Bladder microvascular endothelial cell (primary cell): Measurements from ENCODE around the gene PNLIP. TPM values are rescaled to one million over a fixed set of nuclear protein-coding genes. Genes with fewer than 3 reads are reported as not detected.

Experiments used
- total RNA-seq: library from RNA; depleted of rRNA; stranded (reverse); fragments of >200 nt; gene quantifications from 2 replicates; pipeline ENCODE4 v1.2.3, GENCODE V29; 2014

The PNLIP gene
- total RNA-seq: not detected in 2 replicates

DNA sequence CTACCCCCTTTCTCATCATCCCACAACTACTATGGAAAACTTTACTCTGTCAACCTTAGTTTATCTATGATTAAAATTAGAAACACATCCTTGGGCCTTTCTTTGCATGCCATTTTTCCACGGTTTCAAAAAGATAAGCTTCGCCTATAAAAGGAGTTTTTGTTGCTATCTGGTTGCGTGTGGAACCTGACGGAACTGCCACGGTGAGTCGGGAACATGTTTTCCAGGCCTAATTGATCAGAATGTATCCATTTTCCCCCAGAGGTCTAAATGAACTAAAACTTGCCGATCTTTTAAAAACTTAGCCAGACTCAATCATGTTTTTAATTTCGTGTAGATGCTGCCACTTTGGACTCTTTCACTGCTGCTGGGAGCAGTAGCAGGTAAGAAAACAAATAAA is at the start of gene PNLIP:
Gene PNLIP, plus strand, starts transcription at position 176 of the 400 bp plus-strand sequence. Its CDS starts 162 bp downstream, at position 338.

DNA sequence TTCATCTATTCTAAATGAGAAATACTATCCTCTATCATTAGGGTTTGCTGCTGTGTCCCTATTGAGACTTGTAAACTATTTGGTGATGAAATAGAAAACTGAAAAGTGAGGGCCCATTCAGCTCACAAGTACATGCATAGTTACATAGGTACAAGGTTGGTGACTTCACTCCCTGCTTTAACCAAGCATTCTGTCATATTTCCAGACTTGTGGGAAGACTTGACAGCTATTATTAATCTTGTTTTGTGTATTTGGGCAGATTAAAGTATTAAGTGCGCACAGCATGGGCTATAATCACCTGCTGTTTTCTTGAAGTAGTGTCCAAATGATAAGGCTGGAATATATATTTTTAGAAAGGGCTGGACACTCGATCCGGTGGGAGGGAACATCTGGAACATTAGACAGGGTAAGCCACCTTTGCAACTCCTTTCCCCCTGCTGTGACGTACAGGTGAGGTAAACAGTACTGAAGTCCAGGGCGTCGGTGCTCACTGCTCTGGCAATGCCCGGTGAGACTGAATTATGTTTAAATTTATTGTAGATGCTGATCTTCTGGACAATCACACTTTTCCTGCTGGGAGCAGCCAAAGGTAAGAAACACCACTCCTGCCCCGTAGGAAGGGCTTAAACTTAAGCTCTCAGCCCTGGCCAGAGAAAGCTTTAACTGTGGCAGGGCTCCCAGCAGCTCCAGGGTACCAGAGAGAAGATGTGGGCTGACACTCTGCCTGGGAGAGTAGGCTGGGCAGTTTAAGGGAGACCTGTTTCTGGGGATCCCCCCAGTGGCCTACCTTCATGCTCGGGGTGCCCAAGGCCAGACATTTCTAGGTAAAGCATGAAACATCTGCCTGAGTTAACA is 45.1 kb downstream of the PNLIP start, which contains the start of gene PNLIPRP1:
Gene PNLIPRP1, plus strand, starts transcription at position 370 of the 855 bp plus-strand sequence. Its CDS starts 171 bp downstream, at position 541.

Other genes starting within 250 kb of the PNLIP start
- not detected in 2 replicates for gene CCDC172, start 221.5 kb upstream of the PNLIP start, total RNA-seq
- not detected in 2 replicates for gene PNLIPRP3, start 118.1 kb upstream of the PNLIP start, total RNA-seq
- gene PNLIPRP1, start 45.0 kb downstream of the PNLIP start, total RNA-seq: not detected in 2 replicates
- gene PNLIPRP2, start 75.0 kb downstream of the PNLIP start, total RNA-seq: not detected in 2 replicates
- gene HSPA12A, start 196.6 kb downstream of the PNLIP start, total RNA-seq: 0.16 and 1.5 TPM in 2 replicates